HEK293 (cell line): Measurements from ENCODE around the gene FDX1.

Experiments
- CTCF ChIA-PET: fragments of 350-600 bp; formaldehyde crosslinking; extraction: SDS; loops from one replicate; lab custom pipeline; 2021; ENCODE audit warnings: antibody characterized with exemption; lab: Yijun Ruan, JAX
- POLR2A ChIA-PET: fragments of 300-600 bp; formaldehyde crosslinking; extraction: SDS; loops from one replicate; lab custom pipeline; 2020; ENCODE audit warnings: antibody characterized with exemption, inconsistent platforms; lab: Yijun Ruan, JAX
- H3K27ac ChIP-seq: fragments of 200-500 bp; sonication (Bioruptor generic); 2 replicates; pipeline ENCODE4 v1.5.1; 2014; ENCODE audit warnings: low read depth, low read length, control low read depth, inconsistent platforms; ENCODE audit errors: extremely low read depth
- H3K36me3 ChIP-seq, 2 experiments: fragments of 200-500 bp in 1 of 2; sonication (Bioruptor generic) in 1 of 2; 1 replicate in 1 of 2; 2 replicates in 1 of 2; pipeline ENCODE4 v1.5.1; 2014 to 2017; ENCODE audit warnings: inconsistent platforms in 2 of 2, low read length in 2 of 2; ENCODE audit not compliant: control insufficient read depth in 2 of 2, insufficient read depth in 1 of 2
- H3K4me1 ChIP-seq: fragments of 200-500 bp; sonication (Bioruptor generic); 2 replicates; pipeline ENCODE4 v1.5.1; 2014; ENCODE audit warnings: mild to moderate bottlenecking, low read length, inconsistent platforms; ENCODE audit not compliant: control insufficient read depth, insufficient read depth
- H3K4me3 ChIP-seq: 2 replicates; pipeline ENCODE4 v1.5.1; 2011; ENCODE audit warnings: low read depth, mild to moderate bottlenecking, control low read depth, low read length, moderate library complexity
- H3K9me3 ChIP-seq: fragments of 200-500 bp; sonication (Bioruptor generic); 2 replicates; pipeline ENCODE4 v1.5.1; 2014; ENCODE audit warnings: low read depth, low read length, inconsistent platforms; ENCODE audit not compliant: control insufficient read depth, insufficient read depth
- ATF2 ChIP-seq: fragments of 450-650 bp; formaldehyde crosslinking; IDR thresholded peaks from 2 replicates; pipeline ENCODE4 v1.5.1; 2016; ENCODE audit warnings: missing biosample characterization, missing genetic modification characterization, low read depth
- GLIS1 ChIP-seq: fragments of 450-650 bp; formaldehyde crosslinking; IDR thresholded peaks from 2 replicates; pipeline ENCODE4 v1.5.1; 2016; ENCODE audit warnings: missing biosample characterization, missing genetic modification characterization
- IKZF3 ChIP-seq: fragments of 450-650 bp; IDR thresholded peaks from 2 replicates; pipeline ENCODE4 v1.5.0; 2018; ENCODE audit warnings: missing biosample characterization, mild to moderate bottlenecking, missing genetic modification characterization, moderate library complexity
- MYNN ChIP-seq: fragments of 450-650 bp; formaldehyde crosslinking; IDR thresholded peaks from 2 replicates; pipeline ENCODE4 v1.5.1; 2016; ENCODE audit warnings: missing biosample characterization, missing genetic modification characterization, borderline replicate concordance
- PRDM4 ChIP-seq: fragments of 450-650 bp; formaldehyde crosslinking; IDR thresholded peaks from 2 replicates; pipeline ENCODE4 v1.5.1; 2017; ENCODE audit warnings: missing biosample characterization, missing genetic modification characterization
- SETDB1 ChIP-seq: IDR thresholded peaks from one replicate; pipeline ENCODE4 v1.6.1; 2017; ENCODE audit warnings: mild to moderate bottlenecking, low read length, moderate library complexity, mixed read lengths; ENCODE audit not compliant: insufficient read length
- TSHZ1 ChIP-seq: fragments of 450-650 bp; formaldehyde crosslinking; IDR thresholded peaks from 2 replicates; pipeline ENCODE4 v1.5.1; 2016; ENCODE audit warnings: missing biosample characterization, missing genetic modification characterization, borderline replicate concordance
- ZFHX2 ChIP-seq: fragments of 450-650 bp; formaldehyde crosslinking; conservative IDR thresholded peaks from 2 replicates; pipeline ENCODE4 v1.5.1; 2016; ENCODE audit warnings: missing biosample characterization, missing genetic modification characterization
- ZFP69B ChIP-seq: fragments of 450-650 bp; formaldehyde crosslinking; IDR thresholded peaks from 2 replicates; pipeline ENCODE4 v1.5.1; 2016; ENCODE audit warnings: missing biosample characterization, missing genetic modification characterization
- ZNF148 ChIP-seq: fragments of 450-650 bp; formaldehyde crosslinking; IDR thresholded peaks from 2 replicates; pipeline ENCODE4 v1.5.0; 2017; ENCODE audit warnings: missing biosample characterization, missing genetic modification characterization, borderline replicate concordance
- ZNF169 ChIP-seq: fragments of 450-650 bp; formaldehyde crosslinking; IDR thresholded peaks from 2 replicates; pipeline ENCODE4 v1.5.1; 2016; ENCODE audit warnings: missing biosample characterization, missing genetic modification characterization
- ZNF2 ChIP-seq: fragments of 450-650 bp; formaldehyde crosslinking; IDR thresholded peaks from 2 replicates; pipeline ENCODE4 v1.5.1; 2016; ENCODE audit warnings: missing biosample characterization, missing genetic modification characterization
- ZNF366 ChIP-seq: fragments of 450-650 bp; formaldehyde crosslinking; conservative IDR thresholded peaks from 2 replicates; pipeline ENCODE4 v1.5.1; 2016; ENCODE audit warnings: missing biosample characterization, missing genetic modification characterization
- ZNF423 ChIP-seq: fragments of 450-650 bp; formaldehyde crosslinking; IDR thresholded peaks from 2 replicates; pipeline ENCODE4 v1.5.1; 2016; ENCODE audit warnings: missing biosample characterization, missing genetic modification characterization
- ZNF514 ChIP-seq: fragments of 450-650 bp; formaldehyde crosslinking; IDR thresholded peaks from 2 replicates; pipeline ENCODE4 v1.5.1; 2016; ENCODE audit warnings: missing biosample characterization, missing genetic modification characterization
- ZNF521 ChIP-seq: fragments of 450-650 bp; formaldehyde crosslinking; IDR thresholded peaks from 2 replicates; pipeline ENCODE4 v1.5.1; 2017; ENCODE audit warnings: missing biosample characterization, mild to moderate bottlenecking, missing genetic modification characterization
- ZNF548 ChIP-seq: fragments of 450-650 bp; formaldehyde crosslinking; IDR thresholded peaks from 2 replicates; pipeline ENCODE4 v1.5.1; 2016; ENCODE audit warnings: missing biosample characterization, missing genetic modification characterization
- ZNF596 ChIP-seq: fragments of 450-650 bp; IDR thresholded peaks from 2 replicates; pipeline ENCODE4 v1.5.0; 2018; ENCODE audit warnings: missing biosample characterization, mild to moderate bottlenecking, missing genetic modification characterization, moderate library complexity
- ZNF664 ChIP-seq: fragments of 450-650 bp; formaldehyde crosslinking; IDR thresholded peaks from 2 replicates; pipeline ENCODE4 v1.5.1; 2016; ENCODE audit warnings: missing biosample characterization, missing genetic modification characterization

Gene FDX1

GRCh38 chr11:110407315-110407714 is 22.4 kb upstream of the FDX1 start (continued):
- no peak for TF ChIP-seq ZNF548

GRCh38 chr11:110409174-110409573 is 20.6 kb upstream of the FDX1 start:
- CTCF ChIA-PET: interaction anchor here (0.6 kb wide), 1 partner anchor 163 kb away, joined by 4 read pairs; no protein-coding TSS in a partner anchor

GRCh38 chr11:110410651-110411050 is 19.1 kb upstream of the FDX1 start:
- Histone ChIP-seq H3K4me1 (no peaks in the 10 kb centered on the region), H3K36me3 (no peaks in the 10 kb centered on the region), H3K9me3 (no peaks in the 10 kb centered on the region), H3K27ac (no peak overlapping the region), H3K4me3 (no peak overlapping the region)
- ChIA-PET POLR2A (no interaction called here), CTCF (no interaction called here)
- TF ChIP-seq SETDB1: no peak

More at GRCh38 chr11:110409174-110409573, 20.6 kb upstream of the FDX1 start:
- TF ChIP-seq ZNF514 (tag by site-specific recombination) (no peak), ZFHX2 (tag by site-specific recombination) (no peak), ZNF169 (tag by site-specific recombination) (no peak), MYNN (tag by site-specific recombination) (no peak), ZNF2 (tag by site-specific recombination) (no peak), GLIS1 (no peak), PRDM4 (no peak), ZNF664 (tag by site-specific recombination) (no peak), ZNF596 (no peak), ZNF366 (tag by site-specific recombination) (no peak), ZNF148 (no peak)
- no peaks in the 10 kb centered on the region for H3K9me3 ChIP-seq
- no peak overlapping the region for H3K4me3 ChIP-seq
- no peaks in the 10 kb centered on the region for H3K36me3 ChIP-seq
- POLR2A ChIA-PET: no interaction called here
- no peak overlapping the region for H3K27ac ChIP-seq
- no peaks in the 10 kb centered on the region for H3K4me1 ChIP-seq

GRCh38 chr11:110415081-110415480 is 14.7 kb upstream of the FDX1 start:
- ChIA-PET POLR2A (no interaction called here), CTCF (interaction anchor here (0.6 to 1.8 kb wide), 4 partner anchors 38 to 1353 kb away, joined by 3 to 7 read pairs (median 3); no protein-coding TSS in a partner anchor)
- Histone ChIP-seq H3K36me3 (no peaks in the 10 kb centered on the region), H3K27ac (no peak overlapping the region), H3K4me3 (no peak overlapping the region), H3K9me3 (no peaks in the 10 kb centered on the region), H3K4me1 (no peaks in the 10 kb centered on the region)
- no peak for TF ChIP-seq ATF2
- TF ChIP-seq ZNF521 (tag by site-specific recombination): no peak
- TF ChIP-seq ZNF423: no peak
- TF ChIP-seq ZFP69B (tag by site-specific recombination): no peak
- TF ChIP-seq ZNF664 (tag by site-specific recombination): no peak
- TF ChIP-seq TSHZ1 (tag by site-specific recombination): no peak
- TF ChIP-seq IKZF3: no peak
